ENCODE measurements around the gene PRSS3. TPM values are rescaled to one million over a fixed set of nuclear protein-coding genes. Genes with fewer than 3 reads are reported as not detected.
"Not testable (repeated sequence)": the region's sequence is repeated elsewhere in the genome, so short reads cannot be mapped to it uniquely, and the experiment has no call there.

The PRSS3 gene
- total RNA-seq, 4 donors from 2014 or later, result 37.1 to 84.0 (median 52.1) TPM

- intact Hi-C loops (cut with DNase I; ENCODE audit: low total_unique reads), result no loop called here
- TF ChIP-seq CTCF (IDR thresholded peaks at IDR 0.05), result no peak
- no peak for TF ChIP-seq POLR2A (IDR thresholded peaks at IDR 0.05)
- 84 to 89% methylated on average over 5 of the region's 5 CpGs for whole genome bisulfite sequencing, 2 donors
Measured at GRCh38 chr9:33785914-33786313, 9.4 kb upstream of the PRSS3 start.

GRCh38 chr9:33786681-33787080 is 8.7 kb upstream of the PRSS3 start:
- WGBS, 2 donors, result 100% methylated on average over 2 of the region's 2 CpGs
- no peak overlapping the region for H3K4me3 ChIP-seq (ENCODE audit: low read depth, poor library complexity, severe bottlenecking)
- DNase-seq (ENCODE audit: low spot score in 2 of 2), result no peak
- intact Hi-C loops (cut with DNase I; ENCODE audit: low total_unique reads), result no loop called here
- TF ChIP-seq CTCF (IDR thresholded peaks at IDR 0.05) (no peak), POLR2A (IDR thresholded peaks at IDR 0.05) (no peak)

More at GRCh38 chr9:33785914-33786313, 9.4 kb upstream of the PRSS3 start:
- H3K4me3 ChIP-seq (ENCODE audit: low read depth, poor library complexity, severe bottlenecking), result no peak overlapping the region
- DNase-seq (ENCODE audit: low spot score in 2 of 2), result no peak

GRCh38 chr9:33787839-33788238 is 7.5 kb upstream of the PRSS3 start:
- no peak for DNase-seq (ENCODE audit: low spot score in 2 of 2)
- intact Hi-C loops (cut with DNase I; ENCODE audit: low total_unique reads), result no loop called here
- TF ChIP-seq POLR2A (IDR thresholded peaks at IDR 0.05) (no peak), CTCF (IDR thresholded peaks at IDR 0.05) (no peak)
- H3K4me3 ChIP-seq (ENCODE audit: low read depth, poor library complexity, severe bottlenecking), result no peak overlapping the region
- WGBS, 2 donors, result 0 to 80% methylated on average over 1 of the region's 1 CpG

- DNase-seq (ENCODE audit: low spot score in 2 of 2), result not testable (repeated sequence)
- WGBS, 2 donors, result 91% methylated on average over 2 of the region's 2 CpGs
Measured at GRCh38 chr9:33789429-33789828, 5.9 kb upstream of the PRSS3 start.

GRCh38 chr9:33791117-33791516 is 4.2 kb upstream of the PRSS3 start:
- DNase-seq (ENCODE audit: low spot score in 2 of 2), result no peak
- intact Hi-C loops (cut with DNase I; ENCODE audit: low total_unique reads), result no loop called here
- TF ChIP-seq POLR2A (IDR thresholded peaks at IDR 0.05), result no peak
- no peak for TF ChIP-seq CTCF (IDR thresholded peaks at IDR 0.05)
- WGBS, 2 donors, result 10 to 24% methylated on average over 2 of the region's 2 CpGs
- no peak overlapping the region for H3K4me3 ChIP-seq (ENCODE audit: low read depth, poor library complexity, severe bottlenecking)

More at GRCh38 chr9:33789429-33789828, 5.9 kb upstream of the PRSS3 start:
- H3K4me3 ChIP-seq (ENCODE audit: low read depth, poor library complexity, severe bottlenecking); intact Hi-C loops (cut with DNase I; ENCODE audit: low total_unique reads): not testable (repeated sequence)

- H3K4me3 ChIP-seq (ENCODE audit: low read depth, poor library complexity, severe bottlenecking); DNase-seq (ENCODE audit: low spot score in 2 of 2); intact Hi-C loops (cut with DNase I; ENCODE audit: low total_unique reads): not testable (repeated sequence)
- WGBS, 2 donors, result 82 to 83% methylated on average over 1 of the region's 1 CpG
Measured at GRCh38 chr9:33793496-33793895, 1.9 kb upstream of the PRSS3 start.

- no peak for TF ChIP-seq CTCF (IDR thresholded peaks at IDR 0.05)
- no peak for TF ChIP-seq POLR2A (IDR thresholded peaks at IDR 0.05)
- intact Hi-C loops (cut with DNase I; ENCODE audit: low total_unique reads), result no loop called here
- H3K4me3 ChIP-seq (ENCODE audit: low read depth, poor library complexity, severe bottlenecking), result no peak overlapping the region
- WGBS, 2 donors, result 91 to 92% methylated on average over 2 of the region's 2 CpGs
- DNase-seq (ENCODE audit: low spot score in 2 of 2), result no peak
Measured at GRCh38 chr9:33794560-33794959, 801 bp upstream of the PRSS3 start.
